Dermis blood vessel endothelial cell (primary cell): Measurements from ENCODE around the gene TNFRSF12A. TPM values are rescaled to one million over a fixed set of nuclear protein-coding genes. Genes with fewer than 3 reads are reported as not detected.
"Not testable (repeated sequence)": the region's sequence is repeated elsewhere in the genome, so short reads cannot be mapped to it uniquely, and the experiment has no call there.

ENCODE experiments used
- DNase-seq: peaks from one replicate; pipeline ENCODE4 v3.0.0; 2010
- total RNA-seq: library from RNA; depleted of rRNA; stranded (reverse); fragments of >200 nt; gene quantifications from 2 replicates; pipeline ENCODE4 v1.2.3, GENCODE V29; 2014

Gene TNFRSF12A
- total RNA-seq, 1 donor from 2014 or later: 45.4 TPM

DNA sequence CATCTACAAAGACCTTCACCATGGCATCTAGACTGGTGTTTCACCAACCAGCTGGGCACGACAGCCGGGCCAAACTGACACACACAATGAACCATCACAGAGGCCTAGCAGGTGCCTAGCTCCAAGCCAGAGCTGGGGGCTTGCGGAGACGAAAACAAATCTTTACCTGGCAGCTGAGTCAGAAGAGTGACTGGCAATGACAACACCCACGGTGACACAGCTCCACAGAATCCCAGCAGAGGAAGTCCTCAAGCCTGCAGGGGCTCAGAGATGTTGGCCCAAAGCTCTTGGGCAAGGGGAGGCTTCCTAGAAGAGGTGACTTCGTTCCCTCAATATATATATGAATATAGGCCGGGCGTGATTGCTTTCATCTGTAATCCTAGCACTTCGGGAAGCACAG, 31.3 kb downstream of the TNFRSF12A start:
- no peak for DNase-seq

DNA sequence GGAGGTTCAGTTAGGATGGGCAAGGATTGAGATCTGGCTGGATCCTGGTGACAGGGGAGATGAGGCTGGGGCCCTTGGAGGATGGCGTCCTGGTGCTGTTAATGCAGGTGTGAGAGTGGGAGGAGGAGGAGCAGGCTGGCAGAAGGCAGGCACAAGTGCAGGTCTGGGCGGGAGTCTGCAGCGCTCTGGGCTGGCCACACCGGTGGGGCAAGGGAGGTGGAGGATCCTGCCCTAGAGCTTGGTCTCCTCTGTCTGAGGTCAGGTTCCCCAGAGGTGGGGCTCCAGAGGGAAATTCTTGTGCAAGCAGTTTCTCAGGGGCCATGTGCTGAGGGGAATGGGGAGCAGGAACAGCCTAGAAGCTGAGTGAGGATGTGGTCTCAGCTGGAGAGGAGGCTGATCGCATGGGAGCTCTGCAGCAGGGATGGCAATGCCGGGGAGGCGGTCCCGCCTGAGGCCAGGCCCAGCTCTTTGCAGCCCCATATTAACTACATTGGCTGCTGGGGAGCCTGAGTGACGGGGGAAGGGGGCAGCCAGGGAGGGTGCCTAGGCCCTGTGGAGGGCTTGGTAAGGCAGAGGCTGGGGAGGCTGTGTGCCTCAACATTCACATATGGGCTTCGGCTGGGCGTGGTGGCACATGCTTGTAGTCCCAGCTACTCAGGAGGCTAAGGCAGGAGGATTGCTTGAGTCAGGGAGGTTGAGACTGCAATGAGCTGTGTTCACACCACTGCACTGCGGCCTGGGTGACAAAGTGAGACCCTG, 32.6 kb downstream of the TNFRSF12A start:
- DNase-seq: not testable (repeated sequence)

DNA sequence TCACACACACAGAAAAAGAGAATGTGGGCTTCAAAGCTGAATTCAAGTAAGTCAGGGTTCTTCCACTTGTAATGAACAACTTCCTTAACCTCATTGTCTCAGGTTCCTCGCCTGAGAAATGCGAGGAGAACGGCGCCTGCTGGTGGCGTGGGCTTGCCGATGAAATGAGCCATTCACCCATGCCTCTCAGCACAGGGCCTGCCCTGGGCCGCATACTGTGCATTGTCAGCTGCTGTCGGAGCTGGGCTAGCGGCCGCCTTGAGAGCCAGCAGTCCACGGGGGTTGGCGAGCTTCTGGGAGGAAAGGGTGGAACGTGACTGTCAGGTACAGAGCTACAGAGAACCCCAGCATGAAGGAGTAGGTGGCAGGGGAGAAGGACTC, 33.2 kb downstream of the TNFRSF12A start:
- DNase-seq: not testable (repeated sequence)

DNA sequence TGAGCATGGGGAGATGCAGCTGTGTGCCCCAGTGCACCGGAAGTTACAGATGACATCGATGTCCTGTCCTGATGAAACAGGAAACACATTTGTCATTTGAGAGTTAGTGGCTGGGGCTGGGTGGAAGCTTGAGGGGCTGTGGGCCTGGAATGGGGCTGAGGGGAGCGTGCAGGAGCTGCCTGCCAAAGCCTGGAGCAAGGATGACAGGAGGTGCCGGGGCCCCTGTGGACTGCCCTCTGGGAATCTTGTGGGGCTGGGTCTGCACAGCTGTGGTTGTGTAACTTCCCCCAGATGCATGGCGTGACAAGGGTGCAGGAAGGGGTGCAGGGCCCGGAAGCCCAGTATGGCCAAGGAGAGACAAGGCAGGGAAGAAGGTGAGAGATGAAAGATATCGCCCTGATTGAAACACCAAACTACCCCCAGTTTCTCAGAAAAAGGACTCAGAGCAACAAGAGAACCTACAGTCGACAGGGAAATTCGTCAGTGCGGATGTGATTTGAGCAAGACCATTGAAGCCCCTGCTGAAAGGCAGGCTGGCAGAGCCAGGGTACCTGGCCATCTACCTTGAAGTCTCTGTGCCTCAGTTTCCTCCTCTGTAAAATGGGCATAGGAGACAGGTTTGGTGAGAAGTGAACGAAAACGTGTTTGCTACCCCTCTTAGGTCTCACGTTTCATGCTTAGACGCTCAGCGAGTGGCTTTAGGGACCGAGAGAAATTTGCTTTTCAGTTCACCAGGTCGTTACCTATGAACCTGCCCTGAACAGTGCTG, 35.0 kb downstream of the TNFRSF12A start:
- DNase-seq: no peak

DNA sequence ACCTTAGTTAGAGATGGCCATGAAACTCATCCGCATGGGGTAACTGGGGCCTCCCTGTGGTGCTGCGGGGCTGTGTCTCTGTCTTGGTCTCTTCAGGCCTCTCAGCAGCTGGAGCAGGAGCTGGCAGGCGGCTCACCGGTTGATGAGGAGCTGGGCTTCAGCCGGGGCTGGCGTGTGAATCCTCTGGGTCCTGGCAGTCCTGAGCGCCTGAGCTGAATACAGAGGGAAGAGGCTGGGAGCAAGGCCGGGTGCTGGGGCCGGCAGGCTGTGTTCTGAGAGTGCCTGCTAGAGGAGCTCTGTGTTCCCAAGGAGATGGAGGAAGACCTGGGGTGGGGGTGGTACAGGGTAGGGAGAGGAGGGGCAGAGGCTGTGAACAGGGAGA, 35.6 kb downstream of the TNFRSF12A start:
- not testable (repeated sequence) for DNase-seq

DNA sequence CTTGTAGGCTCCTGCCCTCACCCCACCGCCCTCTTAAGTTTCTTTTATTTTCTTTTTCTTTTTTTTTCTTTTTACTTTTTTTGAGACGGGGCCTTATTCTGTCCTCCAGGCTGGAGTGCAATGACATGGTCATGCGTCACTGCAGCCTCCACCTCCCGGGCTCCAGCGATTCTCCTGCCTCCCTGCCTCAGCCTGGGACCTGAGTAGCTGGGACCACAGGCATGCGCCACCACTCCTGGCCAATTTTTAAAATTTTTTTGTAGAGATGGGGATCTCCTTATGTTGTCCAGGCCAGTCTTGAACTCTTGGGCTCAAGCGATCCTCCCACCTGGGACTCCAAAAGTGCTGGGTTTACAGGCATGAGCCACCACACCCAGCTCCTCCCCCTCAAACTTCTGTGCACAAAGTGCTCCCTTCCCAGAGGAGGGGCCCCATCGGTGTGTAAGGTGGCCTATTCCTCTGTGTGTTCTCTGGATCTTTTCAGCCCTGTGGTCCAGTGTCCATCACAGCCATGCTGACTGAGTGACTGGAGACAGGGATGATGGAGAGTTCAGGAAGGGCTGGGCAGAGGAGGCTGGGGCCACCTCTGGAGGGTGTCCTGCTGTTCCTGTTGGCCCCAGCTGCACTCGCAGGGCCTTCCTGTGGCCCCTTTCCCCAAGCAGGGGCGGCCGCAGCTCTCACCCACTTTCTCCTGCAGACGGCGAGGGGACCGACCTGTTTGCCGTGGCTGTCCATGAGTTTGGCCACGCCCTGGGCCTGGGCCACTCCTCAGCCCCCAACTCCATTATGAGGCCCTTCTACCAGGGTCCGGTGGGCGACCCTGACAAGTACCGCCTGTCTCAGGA, 36.4 kb downstream of the TNFRSF12A start:
- DNase-seq: no peak

DNA sequence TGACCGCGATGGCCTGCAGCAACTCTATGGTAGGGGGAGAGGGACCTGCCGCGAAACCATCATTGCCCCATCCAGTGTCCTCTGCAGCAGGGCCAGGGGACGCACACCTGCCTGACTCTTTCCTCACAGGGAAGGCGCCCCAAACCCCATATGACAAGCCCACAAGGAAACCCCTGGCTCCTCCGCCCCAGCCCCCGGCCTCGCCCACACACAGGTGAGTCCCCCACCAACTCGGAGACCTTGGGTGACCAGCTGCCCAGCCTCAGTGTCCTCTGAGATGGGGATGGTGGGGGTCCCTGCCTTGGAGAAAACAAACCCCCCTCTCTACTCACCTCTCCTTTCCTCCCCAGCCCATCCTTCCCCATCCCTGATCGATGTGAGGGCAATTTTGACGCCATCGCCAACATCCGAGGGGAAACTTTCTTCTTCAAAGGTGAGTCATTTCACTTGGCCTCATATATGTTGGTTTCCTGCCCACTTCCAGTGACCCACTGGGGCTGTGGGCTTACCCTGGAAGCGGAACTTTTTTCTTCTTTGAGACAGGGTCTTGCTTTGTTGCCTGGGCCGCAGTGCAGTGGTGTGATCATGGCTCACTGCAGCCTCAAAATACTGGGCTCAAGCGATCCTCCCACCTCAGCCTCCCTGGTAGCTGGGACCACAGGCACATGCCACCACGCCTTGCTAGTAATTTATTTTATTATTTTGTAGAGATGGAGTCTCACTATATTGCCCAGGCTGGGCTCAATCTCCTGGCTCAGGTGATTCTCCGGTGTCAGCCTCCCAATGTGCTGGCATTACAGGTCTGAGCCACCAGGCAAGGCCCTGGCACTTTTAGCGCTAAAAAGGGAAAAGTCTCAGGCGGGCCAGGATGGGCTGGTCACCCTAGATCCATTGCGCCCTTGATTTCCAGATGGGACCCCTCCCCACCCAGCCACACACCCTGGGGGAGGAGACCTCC, 37.3 kb downstream of the TNFRSF12A start:
- DNase-seq: no peak

DNA sequence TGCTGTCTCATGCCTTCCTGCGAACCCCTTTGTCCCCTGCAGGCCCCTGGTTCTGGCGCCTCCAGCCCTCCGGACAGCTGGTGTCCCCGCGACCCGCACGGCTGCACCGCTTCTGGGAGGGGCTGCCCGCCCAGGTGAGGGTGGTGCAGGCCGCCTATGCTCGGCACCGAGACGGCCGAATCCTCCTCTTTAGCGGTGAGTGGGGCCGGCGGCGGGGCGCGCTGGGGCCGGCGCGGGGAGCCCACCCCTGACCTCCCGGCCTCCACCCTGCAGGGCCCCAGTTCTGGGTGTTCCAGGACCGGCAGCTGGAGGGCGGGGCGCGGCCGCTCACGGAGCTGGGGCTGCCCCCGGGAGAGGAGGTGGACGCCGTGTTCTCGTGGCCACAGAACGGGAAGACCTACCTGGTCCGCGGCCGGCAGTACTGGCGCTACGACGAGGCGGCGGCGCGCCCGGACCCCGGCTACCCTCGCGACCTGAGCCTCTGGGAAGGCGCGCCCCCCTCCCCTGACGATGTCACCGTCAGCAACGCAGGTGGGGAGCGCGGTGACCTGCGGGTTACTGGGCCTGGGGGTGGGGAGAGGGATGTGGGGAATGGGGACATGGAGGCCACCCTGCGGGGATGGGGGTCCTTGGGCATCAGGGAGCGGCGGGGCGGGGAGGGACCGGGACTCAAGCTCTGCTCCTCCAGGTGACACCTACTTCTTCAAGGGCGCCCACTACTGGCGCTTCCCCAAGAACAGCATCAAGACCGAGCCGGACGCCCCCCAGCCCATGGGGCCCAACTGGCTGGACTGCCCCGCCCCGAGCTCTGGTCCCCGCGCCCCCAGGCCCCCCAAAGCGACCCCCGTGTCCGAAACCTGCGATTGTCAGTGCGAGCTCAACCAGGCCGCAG, 38.2 kb downstream of the TNFRSF12A start:
- peak; percentile 54 for DNase-seq

DNA sequence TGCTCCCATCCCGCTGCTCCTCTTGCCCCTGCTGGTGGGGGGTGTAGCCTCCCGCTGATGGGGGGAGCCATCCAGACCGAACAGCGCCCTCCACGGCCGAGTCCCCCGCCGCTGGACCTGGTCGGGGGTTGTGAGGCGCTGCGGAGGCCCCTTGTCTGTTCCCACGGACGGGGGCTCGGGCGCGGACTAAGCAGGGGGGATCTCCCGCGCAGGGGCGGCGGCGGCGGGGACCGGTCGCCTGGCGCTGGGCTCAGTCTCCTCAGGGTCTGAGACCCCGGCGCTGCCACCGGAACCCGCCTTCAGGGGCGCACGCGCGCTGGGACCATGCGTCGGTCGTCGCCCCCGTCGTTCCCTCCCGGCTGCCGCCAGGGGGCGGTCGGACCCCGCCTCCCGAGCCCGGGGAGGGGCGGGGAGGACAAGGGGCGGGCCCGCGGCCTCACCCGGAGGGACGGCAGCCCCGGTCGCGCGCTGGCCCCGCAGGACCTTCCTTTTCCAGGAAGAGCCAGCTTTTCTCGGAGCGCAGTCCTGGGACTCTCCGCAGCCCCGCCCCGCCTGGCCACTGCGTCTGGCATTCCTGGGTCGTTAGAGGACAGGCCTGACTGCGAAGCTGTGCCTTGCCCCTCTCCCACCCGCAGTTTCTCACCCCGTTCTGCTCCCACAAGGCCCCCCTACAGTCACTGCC, 39.0 kb downstream of the TNFRSF12A start:
- peak; percentile 88 for DNase-seq

DNA sequence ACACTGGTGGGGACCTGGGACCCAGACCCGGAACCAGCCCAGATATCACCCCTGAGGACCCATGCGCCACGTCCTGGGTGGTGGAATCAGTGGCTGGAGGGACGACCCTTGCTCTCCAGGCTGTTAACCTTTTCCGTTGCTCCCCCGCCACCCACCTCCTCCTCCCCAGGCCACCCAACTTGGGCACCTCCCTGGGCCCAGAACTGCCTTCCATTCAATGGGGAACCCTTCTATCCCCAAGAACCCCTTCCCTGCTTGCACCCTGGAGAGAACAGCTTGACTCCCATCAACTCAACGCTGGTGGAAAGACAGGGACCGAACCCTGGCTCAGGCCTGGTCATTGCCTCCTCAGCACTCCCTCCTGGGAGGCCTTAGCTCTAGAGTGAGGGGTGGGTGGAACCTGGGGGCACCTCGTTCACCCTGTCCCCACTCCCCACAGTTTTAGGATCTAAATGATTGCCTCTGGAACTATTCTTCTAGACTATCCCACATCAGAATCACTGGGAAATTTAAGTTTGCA, 39.6 kb downstream of the TNFRSF12A start:
- no peak for DNase-seq

DNA sequence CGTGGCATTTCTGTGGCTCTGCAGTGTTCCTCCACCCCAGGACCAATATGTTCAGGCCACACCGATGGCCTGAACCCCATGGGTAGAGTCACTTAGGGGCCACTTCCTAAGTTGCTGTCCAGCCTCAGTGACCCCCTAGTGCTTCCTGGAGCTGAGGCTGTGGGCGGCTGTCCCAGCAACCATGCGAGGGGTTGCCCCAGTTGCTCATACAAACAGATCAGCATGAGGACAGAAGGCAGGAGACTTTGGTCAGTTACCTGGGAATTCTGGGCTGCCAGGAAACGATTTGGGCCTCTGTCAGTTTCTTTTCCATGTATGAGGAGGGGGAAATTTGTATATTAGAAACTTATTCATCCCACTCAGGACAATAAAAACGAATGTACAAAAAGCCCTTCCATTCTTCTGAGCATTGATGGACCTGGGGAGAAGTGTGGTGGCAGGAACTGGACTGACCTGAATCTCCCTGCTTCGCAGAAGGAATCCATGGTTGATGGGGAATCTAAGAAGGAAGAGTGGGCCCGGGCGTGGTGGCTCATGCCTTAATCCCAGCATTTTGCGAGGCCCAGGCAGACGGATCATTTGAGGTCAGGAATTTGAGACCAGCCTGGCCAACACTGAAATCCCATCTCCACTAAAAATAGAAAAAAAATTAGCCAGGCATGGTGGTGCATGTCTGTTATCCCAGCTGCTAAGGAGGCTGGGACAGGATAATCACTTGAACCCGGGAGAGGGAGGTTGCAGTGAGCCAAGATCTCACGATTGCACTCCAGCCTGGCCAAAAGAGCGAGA, 40.4 kb downstream of the TNFRSF12A start:
- DNase-seq: no peak

DNA sequence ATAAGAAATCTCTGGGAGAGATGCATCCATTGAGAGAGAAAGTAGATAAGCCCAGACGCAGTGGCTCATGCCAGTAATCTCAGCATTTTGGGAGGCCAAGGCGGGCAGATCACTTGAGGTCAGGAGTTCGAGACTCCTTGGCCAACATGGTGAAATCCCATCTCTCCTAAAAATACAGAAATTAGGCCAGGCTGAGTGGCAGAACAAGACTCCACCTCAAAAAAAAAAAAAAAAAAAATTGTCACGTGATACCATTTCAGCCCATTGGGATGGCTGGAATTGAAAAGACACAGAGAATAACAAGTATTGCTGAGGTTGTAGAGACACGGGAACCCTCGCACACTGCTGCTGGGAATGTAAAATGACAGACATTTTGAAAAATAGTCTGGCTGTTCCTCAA, 42.4 kb downstream of the TNFRSF12A start:
- DNase-seq: no peak

DNA sequence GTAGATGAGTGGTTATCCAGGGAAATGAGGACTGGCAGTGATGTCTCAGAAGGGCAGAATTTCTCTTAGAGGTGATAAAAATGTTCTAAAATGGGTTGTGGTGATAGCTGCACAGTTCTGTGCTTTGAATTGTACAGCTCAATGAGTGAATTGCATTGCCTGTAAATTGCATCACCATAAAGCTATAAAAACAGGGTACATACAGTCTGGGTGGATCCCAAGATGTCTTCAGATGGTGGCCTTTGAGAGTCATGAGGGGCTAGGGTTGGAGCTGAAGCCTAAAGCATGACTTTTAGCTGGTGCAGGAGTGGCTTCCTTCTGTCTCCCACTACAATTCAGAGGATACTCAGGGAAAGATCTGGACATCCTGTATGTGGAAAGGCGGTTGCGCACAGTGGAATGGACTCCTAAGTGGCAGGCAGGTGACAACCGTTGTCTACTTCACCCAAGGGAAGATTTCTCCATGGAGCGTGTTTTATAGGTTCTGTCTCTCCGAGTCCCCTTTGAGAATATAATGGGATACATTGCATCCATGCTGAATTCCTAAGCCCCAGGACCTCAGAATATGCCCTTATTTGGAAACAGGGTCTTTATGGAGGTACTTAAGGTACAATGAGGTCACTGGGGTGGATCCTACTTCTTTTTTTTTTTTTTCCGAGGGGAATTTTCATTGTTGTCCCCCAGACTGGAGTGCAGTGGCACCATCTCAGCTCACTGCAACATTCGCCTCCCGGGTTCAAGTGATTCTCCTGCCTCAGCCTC, 43.6 kb downstream of the TNFRSF12A start:
- DNase-seq: no peak

DNA sequence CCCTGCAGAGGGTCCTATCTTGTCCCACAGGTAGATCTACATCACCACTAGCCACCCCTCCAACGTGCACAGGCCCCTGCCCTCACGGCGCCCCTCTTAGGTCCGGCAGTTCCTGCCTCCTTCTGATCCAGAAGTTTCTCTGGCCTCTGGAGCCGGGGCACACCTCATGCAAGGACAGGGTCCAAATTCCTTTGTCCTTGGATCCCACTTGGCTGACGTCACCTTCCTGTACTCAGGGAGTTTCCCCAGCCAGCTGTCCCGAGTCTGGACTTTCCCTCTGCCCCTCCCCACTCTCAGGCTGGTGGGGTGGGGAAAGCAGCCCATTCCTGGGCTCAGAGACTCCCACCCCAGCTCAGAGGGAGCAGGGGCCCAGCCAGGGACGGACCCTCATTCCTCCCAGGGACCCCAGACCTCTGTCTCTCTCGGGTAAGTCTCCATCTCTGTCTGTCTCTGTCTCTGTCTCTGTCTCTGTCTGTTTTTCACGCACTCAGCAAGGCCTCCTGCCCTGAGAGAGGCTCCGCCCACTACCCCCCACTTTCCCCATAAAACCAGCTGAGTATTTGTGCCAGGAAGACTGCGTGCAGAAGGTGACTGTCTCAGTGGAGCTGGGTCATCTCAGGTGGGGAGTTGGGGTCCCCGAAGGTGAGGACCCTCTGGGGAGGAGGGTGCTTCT, 45.0 kb downstream of the TNFRSF12A start, which contains the start of gene IL32:
TSS of gene IL32 (plus strand) at position 572 of the 673 bp plus-strand sequence. CDS start 172 bp downstream, outside the sequence.
- peak; percentile 94 for DNase-seq

DNA sequence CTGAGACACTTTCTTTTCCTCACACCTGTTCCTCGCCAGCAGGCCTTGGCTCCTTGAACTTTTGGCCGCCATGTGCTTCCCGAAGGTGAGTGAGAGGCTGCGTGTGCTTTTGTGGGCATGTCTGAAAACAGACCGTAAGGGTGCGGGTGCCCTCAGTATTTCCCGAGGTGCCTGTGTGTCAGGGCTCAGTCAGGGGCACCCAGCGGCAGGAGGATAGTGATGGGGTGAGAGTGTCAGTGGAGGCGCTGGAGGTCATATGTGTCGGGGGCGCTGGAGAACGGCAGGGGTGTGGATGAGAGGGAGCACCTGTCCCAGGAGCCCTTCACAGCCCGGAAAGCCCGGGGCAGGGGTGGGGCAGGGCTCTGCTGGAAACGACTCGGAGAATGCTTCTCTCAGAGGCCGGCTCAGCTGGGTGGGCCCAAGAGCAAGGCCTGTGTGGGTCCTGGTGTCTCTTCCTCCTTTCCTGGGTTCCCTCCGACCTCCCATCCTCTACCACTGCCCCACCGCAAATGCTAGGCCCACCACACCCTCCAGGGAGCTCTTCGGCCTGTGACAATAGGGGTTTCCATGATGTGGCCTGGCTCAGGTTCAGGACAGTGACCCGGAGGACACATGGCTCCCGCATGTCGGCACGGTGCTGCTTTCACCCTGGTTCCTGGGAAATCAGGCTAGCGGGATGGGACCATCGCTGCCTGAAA, 45.7 kb downstream of the TNFRSF12A start:
- no peak for DNase-seq

DNA sequence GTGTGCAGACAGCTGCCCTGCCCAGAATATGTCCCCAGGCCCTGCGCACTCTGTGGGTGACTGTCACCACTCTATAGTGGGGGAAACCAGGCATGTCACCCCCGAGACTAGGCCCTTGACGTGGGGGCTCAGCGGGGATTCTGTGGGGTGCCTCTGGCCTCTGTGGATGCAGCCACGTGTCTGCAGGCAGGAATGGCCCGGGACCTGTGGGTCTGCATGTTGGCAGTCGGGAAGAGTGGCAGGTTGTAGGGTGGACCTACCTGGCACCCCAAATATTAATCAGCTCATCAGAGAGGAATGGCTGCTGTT, 46.2 kb downstream of the TNFRSF12A start:
- no peak for DNase-seq

DNA sequence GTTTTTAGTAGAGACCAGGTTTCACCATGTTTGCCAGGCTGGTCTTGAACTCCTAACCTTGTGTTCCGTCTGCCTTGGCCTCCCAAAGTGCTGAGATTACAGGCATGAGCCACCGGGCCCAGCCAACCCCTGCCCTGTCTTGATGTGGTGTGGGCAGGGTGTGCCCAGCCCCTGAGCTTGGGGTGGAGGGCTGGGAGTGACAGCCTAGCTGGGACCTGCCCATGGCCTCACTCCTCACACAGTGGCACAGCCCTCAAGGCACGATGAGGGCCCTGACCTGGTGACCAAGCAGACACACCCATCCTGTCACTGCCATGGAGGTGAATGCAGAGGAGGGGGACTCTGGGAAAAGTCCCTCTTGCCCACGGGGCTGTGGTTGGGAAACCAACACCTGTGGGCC, 48.3 kb downstream of the TNFRSF12A start:
- DNase-seq: no peak
